Measurements from ENCODE around the gene GPATCH4. TPM values are rescaled to one million over a fixed set of nuclear protein-coding genes. Genes with fewer than 3 reads are reported as not detected.

Gene GPATCH4
- total RNA-seq, 1 experiment from 2014 or later = 26.2 TPM

- no peak for DNase-seq
- Histone ChIP-seq H3K9me3 (ENCODE audit: low read length) (no peaks in the 10 kb centered on the region), H3K4me2 (ENCODE audit: low read depth, low read length, poor library complexity, severe bottlenecking) (no peak overlapping the region), H3K27ac (ENCODE audit: low read length) (no peak overlapping the region), H3K4me3 (ENCODE audit: low read length) (no peak overlapping the region), H3K9ac (ENCODE audit: low read length) (no peak overlapping the region), H3K9me2 (replicated peaks; ENCODE audit: insufficient read depth, low read length) (no peaks in the 10 kb centered on the region), H2AFZ (ENCODE audit: low read length) (no peak overlapping the region), H4K20me1 (ENCODE audit: insufficient read depth, low read depth, low read length) (no peaks in the 10 kb centered on the region), H3K27me3 (ENCODE audit: low read length) (no peaks in the 10 kb centered on the region), H3K79me2 (ENCODE audit: low read length) (no peaks in the 10 kb centered on the region), H3K36me3 (ENCODE audit: insufficient read depth, low read length) (no peaks in the 10 kb centered on the region), H3K4me1 (ENCODE audit: low read length) (no peaks in the 10 kb centered on the region)
Observed at GRCh38 chr1:156644146-156644545, 42.9 kb upstream of the GPATCH4 start.

- Histone ChIP-seq H4K20me1 (ENCODE audit: insufficient read depth, low read depth, low read length) (no peaks in the 10 kb centered on the region), H3K9ac (ENCODE audit: low read length) (no peak overlapping the region)
Observed at GRCh38 chr1:156643778-156644092, 42.5 kb upstream of the GPATCH4 start.

GRCh38 chr1:156643049-156643777 lies 41.9 kb upstream of the GPATCH4 start:
- no peak for DNase-seq
- H3K4me1 ChIP-seq (ENCODE audit: low read length) = no peaks in the 10 kb centered on the region
- H3K4me2 ChIP-seq (ENCODE audit: low read depth, low read length, poor library complexity, severe bottlenecking) = no peak overlapping the region
- no peaks in the 10 kb centered on the region for H3K27me3 ChIP-seq (ENCODE audit: low read length)
- H2AFZ ChIP-seq (ENCODE audit: low read length) = no peak overlapping the region
- H3K9me3 ChIP-seq (ENCODE audit: low read length) = no peaks in the 10 kb centered on the region
- no peak overlapping the region for H3K27ac ChIP-seq (ENCODE audit: low read length)
- H3K4me3 ChIP-seq (ENCODE audit: low read length) = no peak overlapping the region
- H3K79me2 ChIP-seq (ENCODE audit: low read length) = no peaks in the 10 kb centered on the region
- H3K9me2 ChIP-seq (replicated peaks; ENCODE audit: insufficient read depth, low read length) = no peaks in the 10 kb centered on the region
- no peaks in the 10 kb centered on the region for H3K36me3 ChIP-seq (ENCODE audit: insufficient read depth, low read length)
- no peak overlapping the region for H3K9ac ChIP-seq (ENCODE audit: low read length)
- no peaks in the 10 kb centered on the region for H4K20me1 ChIP-seq (ENCODE audit: insufficient read depth, low read depth, low read length)

More at GRCh38 chr1:156643778-156644092, 42.5 kb upstream of the GPATCH4 start:
- Histone ChIP-seq H3K27me3 (ENCODE audit: low read length) (no peaks in the 10 kb centered on the region), H3K4me3 (ENCODE audit: low read length) (no peak overlapping the region), H3K79me2 (ENCODE audit: low read length) (no peaks in the 10 kb centered on the region), H2AFZ (ENCODE audit: low read length) (no peak overlapping the region), H3K27ac (ENCODE audit: low read length) (no peak overlapping the region), H3K4me1 (ENCODE audit: low read length) (no peaks in the 10 kb centered on the region), H3K9me3 (ENCODE audit: low read length) (no peaks in the 10 kb centered on the region), H3K4me2 (ENCODE audit: low read depth, low read length, poor library complexity, severe bottlenecking) (no peak overlapping the region), H3K36me3 (ENCODE audit: insufficient read depth, low read length) (no peaks in the 10 kb centered on the region), H3K9me2 (replicated peaks; ENCODE audit: insufficient read depth, low read length) (no peaks in the 10 kb centered on the region)
- DNase-seq = no peak

GRCh38 chr1:156642265-156643048 lies 41.2 kb upstream of the GPATCH4 start:
- H3K36me3 ChIP-seq (ENCODE audit: insufficient read depth, low read length) = no peaks in the 10 kb centered on the region
- DNase-seq = no peak
- H2AFZ ChIP-seq (ENCODE audit: low read length) = no peak overlapping the region
- H3K79me2 ChIP-seq (ENCODE audit: low read length) = no peaks in the 10 kb centered on the region
- H3K27ac ChIP-seq (ENCODE audit: low read length) = no peak overlapping the region
- no peaks in the 10 kb centered on the region for H3K4me1 ChIP-seq (ENCODE audit: low read length)
- H3K9me2 ChIP-seq (replicated peaks; ENCODE audit: insufficient read depth, low read length) = no peaks in the 10 kb centered on the region
- no peaks in the 10 kb centered on the region for H4K20me1 ChIP-seq (ENCODE audit: insufficient read depth, low read depth, low read length)
- no peaks in the 10 kb centered on the region for H3K9me3 ChIP-seq (ENCODE audit: low read length)
- H3K4me2 ChIP-seq (ENCODE audit: low read depth, low read length, poor library complexity, severe bottlenecking) = no peak overlapping the region
- H3K27me3 ChIP-seq (ENCODE audit: low read length) = no peaks in the 10 kb centered on the region
- no peak overlapping the region for H3K4me3 ChIP-seq (ENCODE audit: low read length)
- no peak overlapping the region for H3K9ac ChIP-seq (ENCODE audit: low read length)

- no peak for DNase-seq
- Histone ChIP-seq H3K27me3 (ENCODE audit: low read length) (no peaks in the 10 kb centered on the region), H3K4me2 (ENCODE audit: low read depth, low read length, poor library complexity, severe bottlenecking) (no peak within 1 kb of the TSS), H3K9me2 (replicated peaks; ENCODE audit: insufficient read depth, low read length) (no peaks in the 10 kb centered on the region), H3K27ac (ENCODE audit: low read length) (no peak within 1 kb of the TSS), H3K9me3 (ENCODE audit: low read length) (no peaks in the 10 kb centered on the region), H3K4me1 (ENCODE audit: low read length) (no peaks in the 10 kb centered on the region), H4K20me1 (ENCODE audit: insufficient read depth, low read depth, low read length) (no peaks in the 10 kb centered on the region), H2AFZ (ENCODE audit: low read length) (no peak within 1 kb of the TSS), H3K79me2 (ENCODE audit: low read length) (no peaks in the 10 kb centered on the region), H3K36me3 (ENCODE audit: insufficient read depth, low read length) (no peaks in the 10 kb centered on the region), H3K4me3 (ENCODE audit: low read length) (no peak within 1 kb of the TSS), H3K9ac (ENCODE audit: low read length) (no peak within 1 kb of the TSS)
Observed at GRCh38 chr1:156641761-156642264, 40.5 kb upstream of the GPATCH4 start, which contains the start of gene BCAN. TSS of gene BCAN (plus strand) at chr1:156642117. CDS start at chr1:156646055, 3,938 bp downstream.

- no peak for DNase-seq
- Histone ChIP-seq H3K79me2 (ENCODE audit: low read length) (no peaks in the 10 kb centered on the region), H3K36me3 (ENCODE audit: insufficient read depth, low read length) (no peaks in the 10 kb centered on the region), H3K27ac (ENCODE audit: low read length) (no peak overlapping the region), H2AFZ (ENCODE audit: low read length) (no peak overlapping the region), H3K9me3 (ENCODE audit: low read length) (no peaks in the 10 kb centered on the region), H3K4me2 (ENCODE audit: low read depth, low read length, poor library complexity, severe bottlenecking) (no peak overlapping the region), H3K9me2 (replicated peaks; ENCODE audit: insufficient read depth, low read length) (no peaks in the 10 kb centered on the region), H3K27me3 (ENCODE audit: low read length) (no peaks in the 10 kb centered on the region), H3K9ac (ENCODE audit: low read length) (no peak overlapping the region), H3K4me1 (ENCODE audit: low read length) (no peaks in the 10 kb centered on the region), H4K20me1 (ENCODE audit: insufficient read depth, low read depth, low read length) (no peaks in the 10 kb centered on the region), H3K4me3 (ENCODE audit: low read length) (no peak overlapping the region)
Observed at GRCh38 chr1:156640842-156641706, 39.8 kb upstream of the GPATCH4 start.

- DNase-seq = no peak
- no peaks in the 10 kb centered on the region for H3K4me1 ChIP-seq (ENCODE audit: low read length)
- H3K79me2 ChIP-seq (ENCODE audit: low read length) = no peaks in the 10 kb centered on the region
- H3K9me2 ChIP-seq (replicated peaks; ENCODE audit: insufficient read depth, low read length) = no peaks in the 10 kb centered on the region
- H3K36me3 ChIP-seq (ENCODE audit: insufficient read depth, low read length) = no peaks in the 10 kb centered on the region
- H3K9ac ChIP-seq (ENCODE audit: low read length) = no peak overlapping the region
- no peaks in the 10 kb centered on the region for H3K9me3 ChIP-seq (ENCODE audit: low read length)
- no peak overlapping the region for H2AFZ ChIP-seq (ENCODE audit: low read length)
- H3K27me3 ChIP-seq (ENCODE audit: low read length) = no peaks in the 10 kb centered on the region
- no peak overlapping the region for H3K4me2 ChIP-seq (ENCODE audit: low read depth, low read length, poor library complexity, severe bottlenecking)
- no peaks in the 10 kb centered on the region for H4K20me1 ChIP-seq (ENCODE audit: insufficient read depth, low read depth, low read length)
- no peak overlapping the region for H3K27ac ChIP-seq (ENCODE audit: low read length)
- H3K4me3 ChIP-seq (ENCODE audit: low read length) = no peak overlapping the region
Observed at GRCh38 chr1:156639601-156640101, 38.4 kb upstream of the GPATCH4 start.

All from Karpas-422 (cell line).